Lung (tissue), 12 donors: Measurements from ENCODE around the gene LAMA3. TPM values are rescaled to one million over a fixed set of nuclear protein-coding genes. Genes with fewer than 3 reads are reported as not detected.
A peak's percentile ranks its signal among the peaks of the same experiment; 100 is the strongest.

Source experiments
- ATAC-seq: fragments of 200-7000 bp; cut with Tn5 transposase; one replicate; pipeline ENCODE4 v1.9.1; 2020; ENCODE audit warnings: moderate number of reproducible peaks; ENCODE audit not compliant: insufficient read depth, low FRiP score
- DNase-seq, 3 donors: peaks; one replicate each; pipeline ENCODE4 v3.0.0-alpha.2; 2013 to 2017
- H3K27ac ChIP-seq, 2 donors: one replicate each; pipeline ENCODE4 v1.5.1; 2013; ENCODE audit warnings: mild to moderate bottlenecking in 2 of 2, moderate library complexity in 2 of 2, control low read depth in 1 of 2, inconsistent platforms in 1 of 2, low read depth in 1 of 2, low read length in 1 of 2
- H3K27me3 ChIP-seq, 3 donors: one replicate each; pipeline ENCODE4 v1.5.1; 2013; ENCODE audit warnings: low read length in 2 of 3; ENCODE audit not compliant: control insufficient read depth in 3 of 3, insufficient read depth in 3 of 3
- H3K36me3 ChIP-seq, 4 donors: one replicate each; pipeline ENCODE4 v1.5.1; 2013; ENCODE audit warnings: low read length in 4 of 4, mild to moderate bottlenecking in 1 of 4, moderate library complexity in 1 of 4; ENCODE audit not compliant: control insufficient read depth in 4 of 4, insufficient read depth in 4 of 4
- H3K4me1 ChIP-seq, 5 donors: one replicate each; pipeline ENCODE4 v1.5.1; 2013; ENCODE audit warnings: low read length in 5 of 5, mild to moderate bottlenecking in 2 of 5, moderate library complexity in 1 of 5; ENCODE audit not compliant: control insufficient read depth in 5 of 5, insufficient read depth in 5 of 5
- H3K4me3 ChIP-seq: one replicate; pipeline ENCODE4 v1.5.1; 2013; ENCODE audit warnings: mild to moderate bottlenecking, control low read depth, moderate library complexity
- H3K9ac ChIP-seq, 2 donors: one replicate each; pipeline ENCODE4 v1.5.1; 2013; ENCODE audit warnings: low read length in 2 of 2, control low read depth in 1 of 2; ENCODE audit not compliant: insufficient read depth in 1 of 2
- H3K9me3 ChIP-seq, 4 donors: one replicate each; pipeline ENCODE4 v1.5.1; 2013; ENCODE audit warnings: low read length in 3 of 4, mild to moderate bottlenecking in 1 of 4, moderate library complexity in 1 of 4; ENCODE audit not compliant: control insufficient read depth in 4 of 4, insufficient read depth in 3 of 4
- WGBS, 2 donors: extraction: QIAGEN DNeasy Blood & Tissue Kit; methylation state at CpG; one replicate each; pipeline ENCODE4 v1.1.7; 2013; 5-methylcytosine and 5-hydroxymethylcytosine counted together
- polyA plus RNA-seq, 2 donors: library from polyadenylated mRNA; stranded (reverse); fragments of 200-250 nt; gene quantifications; one replicate each; pipeline ENCODE4 v1.2.1, GENCODE V29; 2013
- total RNA-seq, 2 donors: library from RNA; depleted of rRNA in 1 of 2; stranded (reverse); fragments of >200 nt in 1 of 2; gene quantifications; one replicate each; pipeline ENCODE4 v1.2.1, GENCODE V29; 2014 to 2021
- TF ChIP-seq, protein P1 (sequence below): IDR thresholded peaks from 2 replicates; pipeline ENCODE4 v1.5.1; 2012; ENCODE audit warnings: mild to moderate bottlenecking; ENCODE audit errors: control extremely low read depth, extremely low read depth
- donor health status: control.
- donor health status: control.
- donor health status: Bipolar disorder and iron deficiency.
- donor health status: healthy.
- donor health status: DM: yes; HTN: yes; CAD: no.

Gene LAMA3
- total and polyA plus RNA-seq, 4 donors = 14.1 to 110 (median 51.9) TPM

DNA sequence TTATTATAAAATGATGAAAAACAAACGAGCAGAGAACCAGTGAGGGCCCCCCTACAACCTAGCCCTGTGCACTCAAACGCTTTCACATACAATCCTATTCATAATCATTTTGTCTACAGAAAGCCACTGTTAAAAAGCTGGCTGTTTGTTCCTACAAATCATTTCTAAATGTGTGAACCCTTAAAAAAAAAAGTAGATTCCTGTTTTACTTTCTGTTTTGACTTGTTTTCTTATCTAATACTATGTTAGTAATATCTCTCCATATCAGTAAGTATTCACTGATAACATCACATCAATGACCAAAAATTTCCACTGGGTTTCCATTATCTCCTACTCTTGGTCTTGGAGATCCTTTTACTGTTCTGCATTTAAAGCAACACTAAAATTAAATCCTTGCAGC is 196.5 kb downstream of the LAMA3 start:
- no peaks in the 10 kb centered on the region for H3K9me3 ChIP-seq
- H3K4me1 ChIP-seq = peaks cover 0 to 9% (median 3%) of the 10 kb centered on the region in 5 donors
- ATAC-seq (no peak), DNase-seq (no peak)
- H3K27me3 ChIP-seq = no peaks in the 10 kb centered on the region
- H3K9ac ChIP-seq = no peak overlapping the region
- H3K36me3 ChIP-seq = no peaks in the 10 kb centered on the region
- no peak overlapping the region for H3K27ac ChIP-seq
- WGBS, 2 donors = 41 to 57% methylated on average over 2 of the region's 2 CpGs
- no peak overlapping the region for H3K4me3 ChIP-seq
- TF ChIP-seq, protein P1, sequence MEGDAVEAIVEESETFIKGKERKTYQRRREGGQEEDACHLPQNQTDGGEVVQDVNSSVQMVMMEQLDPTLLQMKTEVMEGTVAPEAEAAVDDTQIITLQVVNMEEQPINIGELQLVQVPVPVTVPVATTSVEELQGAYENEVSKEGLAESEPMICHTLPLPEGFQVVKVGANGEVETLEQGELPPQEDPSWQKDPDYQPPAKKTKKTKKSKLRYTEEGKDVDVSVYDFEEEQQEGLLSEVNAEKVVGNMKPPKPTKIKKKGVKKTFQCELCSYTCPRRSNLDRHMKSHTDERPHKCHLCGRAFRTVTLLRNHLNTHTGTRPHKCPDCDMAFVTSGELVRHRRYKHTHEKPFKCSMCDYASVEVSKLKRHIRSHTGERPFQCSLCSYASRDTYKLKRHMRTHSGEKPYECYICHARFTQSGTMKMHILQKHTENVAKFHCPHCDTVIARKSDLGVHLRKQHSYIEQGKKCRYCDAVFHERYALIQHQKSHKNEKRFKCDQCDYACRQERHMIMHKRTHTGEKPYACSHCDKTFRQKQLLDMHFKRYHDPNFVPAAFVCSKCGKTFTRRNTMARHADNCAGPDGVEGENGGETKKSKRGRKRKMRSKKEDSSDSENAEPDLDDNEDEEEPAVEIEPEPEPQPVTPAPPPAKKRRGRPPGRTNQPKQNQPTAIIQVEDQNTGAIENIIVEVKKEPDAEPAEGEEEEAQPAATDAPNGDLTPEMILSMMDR = no peak

- Histone ChIP-seq H3K36me3 (no peaks in the 10 kb centered on the region), H3K9ac (no peak overlapping the region), H3K27ac (no peak overlapping the region), H3K27me3 (no peaks in the 10 kb centered on the region), H3K9me3 (no peaks in the 10 kb centered on the region), H3K4me3 (no peak overlapping the region), H3K4me1 (peaks cover 0 to 9% (median 3%) of the 10 kb centered on the region in 5 donors)
- DNase-seq (no peak), ATAC-seq (no peak)
- TF ChIP-seq, protein P1 = no peak
- 79 to 82% methylated on average over 3 of the region's 3 CpGs for WGBS, 2 donors
These were observed 197.8 kb downstream of the LAMA3 start for GRCh38 chr18:23887035-23887434.

DNA sequence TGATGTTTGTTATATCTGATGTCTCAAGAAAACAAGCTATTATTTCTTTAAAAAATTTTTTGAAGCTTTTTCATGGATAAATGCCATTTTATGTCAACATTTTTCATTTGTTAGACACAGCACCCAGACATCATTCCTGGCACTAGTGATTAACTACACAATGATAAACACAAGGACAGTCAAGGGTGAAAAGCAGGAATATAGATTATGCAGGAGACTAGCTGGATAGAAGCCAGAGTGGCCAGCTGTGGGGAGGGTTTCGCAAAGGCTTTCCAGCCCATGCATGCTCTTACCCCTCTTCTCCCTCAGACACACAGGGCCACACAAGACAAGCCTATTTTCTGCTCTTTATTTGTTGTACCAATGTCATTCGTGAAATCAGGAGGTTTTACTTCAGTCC is 198.2 kb downstream of the LAMA3 start:
- peak; percentile 20 to 49 (median 24) for DNase-seq
- WGBS, 2 donors = 86 to 90% methylated on average over 2 of the region's 2 CpGs
- H3K27ac ChIP-seq = no peak overlapping the region
- no peaks in the 10 kb centered on the region for H3K9me3 ChIP-seq
- no peak overlapping the region for H3K9ac ChIP-seq
- no peaks in the 10 kb centered on the region for H3K27me3 ChIP-seq
- peaks cover 0 to 9% (median 3%) of the 10 kb centered on the region in 5 donors for H3K4me1 ChIP-seq
- no peak for ATAC-seq
- TF ChIP-seq, protein P1 = no peak
- H3K4me3 ChIP-seq = no peak overlapping the region
- no peaks in the 10 kb centered on the region for H3K36me3 ChIP-seq

DNA sequence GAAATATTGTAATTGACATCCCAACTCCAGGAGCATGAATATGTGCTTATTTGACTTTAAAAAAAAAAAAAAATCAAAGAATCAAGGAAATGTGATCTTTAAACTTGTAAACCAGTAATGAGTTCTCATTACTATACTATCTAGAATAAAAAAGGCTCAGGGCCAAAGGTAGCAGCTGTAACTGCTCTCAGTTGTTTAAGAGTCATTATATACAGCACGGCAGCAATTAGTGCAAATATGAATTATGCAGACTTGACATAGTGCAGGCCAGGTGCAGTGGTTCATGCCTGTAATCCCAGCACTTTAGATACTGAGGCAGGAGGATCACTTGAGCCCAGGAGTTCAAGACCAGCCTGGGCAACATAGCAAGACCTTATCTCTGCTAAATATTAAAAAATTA is 199.6 kb downstream of the LAMA3 start:
- ATAC-seq (no peak), DNase-seq (peak in 1 of 3 donors; percentile 37)
- TF ChIP-seq, protein P1 = no peak
- Histone ChIP-seq H3K27me3 (no peaks in the 10 kb centered on the region), H3K36me3 (no peaks in the 10 kb centered on the region), H3K9me3 (no peaks in the 10 kb centered on the region), H3K4me3 (no peak overlapping the region), H3K27ac (no peak overlapping the region), H3K9ac (no peak overlapping the region), H3K4me1 (peaks cover 0 to 9% (median 3%) of the 10 kb centered on the region in 5 donors)
- 81 to 88% methylated on average over 1 of the region's 1 CpG for WGBS, 2 donors
